ENCODE data around the gene PLLP.

Gene PLLP

DNA sequence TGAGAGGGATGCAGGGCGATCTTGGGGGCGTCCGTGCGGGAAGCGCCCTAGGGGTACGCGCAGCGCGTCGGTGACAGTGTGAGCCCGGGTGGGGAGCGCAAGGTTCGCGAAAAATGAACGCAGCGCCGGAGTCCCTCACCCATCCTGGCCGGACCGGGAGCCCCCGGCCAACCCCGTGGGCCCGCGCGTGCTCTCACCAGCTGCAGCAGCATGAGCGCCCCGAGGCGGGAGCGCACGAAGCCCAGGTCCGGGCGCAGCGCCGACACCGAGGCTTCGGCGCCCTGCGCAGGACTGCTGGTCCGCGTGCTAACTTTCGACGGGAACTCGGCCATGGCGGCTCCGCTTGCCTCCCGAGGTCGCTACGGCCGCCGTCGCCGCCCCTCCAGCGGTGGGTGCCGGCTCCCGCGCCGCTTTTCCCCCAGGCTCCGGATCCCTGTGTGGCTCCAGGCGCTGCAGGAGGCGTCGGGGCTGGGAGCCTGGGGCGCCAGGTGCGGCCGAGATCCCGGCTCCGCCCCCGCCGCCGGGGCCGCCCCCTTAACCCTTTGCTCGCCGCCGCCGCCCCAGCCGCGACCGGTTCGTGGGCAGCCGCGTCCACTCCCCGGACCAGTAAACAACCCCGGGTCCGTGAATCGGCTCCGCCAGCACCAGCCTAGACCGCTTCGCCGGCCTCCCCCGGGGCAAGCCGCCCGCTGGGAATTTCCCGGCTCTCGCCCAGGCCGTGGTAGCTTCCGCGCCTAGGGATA, at the start of gene PLLP:
PLLP (minus strand) TSS at position 464 of the 743 bp plus-strand sequence; CDS start at position 332, 132 bp downstream.
- H3K4me1 ChIP-seq (ENCODE audit: control insufficient read depth in 1 of 2, insufficient read depth in 2 of 2, low read length in 2 of 2): peaks cover 0 to 16% of the 10 kb centered on the region in 2 donors
- H3K27ac ChIP-seq (ENCODE audit: low read length): no peak within 1 kb of the TSS
- H3K36me3 ChIP-seq (ENCODE audit: control insufficient read depth in 1 of 2, insufficient read depth in 2 of 2, low read length in 2 of 2): no peaks in the 10 kb centered on the region
- H3K4me3 ChIP-seq (ENCODE audit: low read depth in 1 of 2, low read length in 2 of 2): peak within 1 kb of the TSS; percentile 50 to 70
- H3K9me3 ChIP-seq (ENCODE audit: control insufficient read depth in 1 of 2, low read length in 2 of 2): no peaks in the 10 kb centered on the region
- no peaks in the 10 kb centered on the region for H3K27me3 ChIP-seq (ENCODE audit: low read depth, low read length)

GRCh38 chr16:57333402-57333801, 48.9 kb upstream of the PLLP start:
- H3K36me3 ChIP-seq (ENCODE audit: control insufficient read depth in 1 of 2, insufficient read depth in 2 of 2, low read length in 2 of 2): no peaks in the 10 kb centered on the region
- no peaks in the 10 kb centered on the region for H3K9me3 ChIP-seq (ENCODE audit: control insufficient read depth in 1 of 2, low read length in 2 of 2)
- no peak overlapping the region for H3K4me3 ChIP-seq (ENCODE audit: low read depth in 1 of 2, low read length in 2 of 2)
- H3K4me1 ChIP-seq (ENCODE audit: control insufficient read depth in 1 of 2, insufficient read depth in 2 of 2, low read length in 2 of 2): no peaks in the 10 kb centered on the region
- no peak overlapping the region for H3K27ac ChIP-seq (ENCODE audit: low read length)
- H3K27me3 ChIP-seq (ENCODE audit: low read depth, low read length): no peaks in the 10 kb centered on the region

GRCh38 chr16:57331355-57331754, 46.9 kb upstream of the PLLP start:
- no peak overlapping the region for H3K4me3 ChIP-seq (ENCODE audit: low read depth in 1 of 2, low read length in 2 of 2)
- H3K4me1 ChIP-seq (ENCODE audit: control insufficient read depth in 1 of 2, insufficient read depth in 2 of 2, low read length in 2 of 2): no peaks in the 10 kb centered on the region
- no peaks in the 10 kb centered on the region for H3K27me3 ChIP-seq (ENCODE audit: low read depth, low read length)
- H3K9me3 ChIP-seq (ENCODE audit: control insufficient read depth in 1 of 2, low read length in 2 of 2): peaks cover 0 to 1% of the 10 kb centered on the region in 2 donors
- H3K36me3 ChIP-seq (ENCODE audit: control insufficient read depth in 1 of 2, insufficient read depth in 2 of 2, low read length in 2 of 2): no peaks in the 10 kb centered on the region
- no peak overlapping the region for H3K27ac ChIP-seq (ENCODE audit: low read length)

- no peaks in the 10 kb centered on the region for H3K27me3 ChIP-seq (ENCODE audit: low read depth, low read length)
- no peaks in the 10 kb centered on the region for H3K4me1 ChIP-seq (ENCODE audit: control insufficient read depth in 1 of 2, insufficient read depth in 2 of 2, low read length in 2 of 2)
- H3K36me3 ChIP-seq (ENCODE audit: control insufficient read depth in 1 of 2, insufficient read depth in 2 of 2, low read length in 2 of 2): no peaks in the 10 kb centered on the region
- no peak overlapping the region for H3K4me3 ChIP-seq (ENCODE audit: low read depth in 1 of 2, low read length in 2 of 2)
- H3K27ac ChIP-seq (ENCODE audit: low read length): no peak overlapping the region
- peaks cover 0 to 4% of the 10 kb centered on the region in 2 donors for H3K9me3 ChIP-seq (ENCODE audit: control insufficient read depth in 1 of 2, low read length in 2 of 2)
These were observed 45.4 kb upstream of the PLLP start for GRCh38 chr16:57329718-57330327.

GRCh38 chr16:57325458-57325857, 41.0 kb upstream of the PLLP start:
- Histone ChIP-seq H3K4me3 (ENCODE audit: low read depth in 1 of 2, low read length in 2 of 2) (no peak overlapping the region), H3K9me3 (ENCODE audit: control insufficient read depth in 1 of 2, low read length in 2 of 2) (peaks cover 0 to 4% of the 10 kb centered on the region in 2 donors)

GRCh38 chr16:57324749-57325148, 40.3 kb upstream of the PLLP start:
- peaks cover 0 to 4% of the 10 kb centered on the region in 2 donors for H3K9me3 ChIP-seq (ENCODE audit: control insufficient read depth in 1 of 2, low read length in 2 of 2)
- no peaks in the 10 kb centered on the region for H3K27me3 ChIP-seq (ENCODE audit: low read depth, low read length)
- H3K36me3 ChIP-seq (ENCODE audit: control insufficient read depth in 1 of 2, insufficient read depth in 2 of 2, low read length in 2 of 2): no peaks in the 10 kb centered on the region
- no peak overlapping the region for H3K27ac ChIP-seq (ENCODE audit: low read length)
- H3K4me3 ChIP-seq (ENCODE audit: low read depth in 1 of 2, low read length in 2 of 2): no peak overlapping the region
- H3K4me1 ChIP-seq (ENCODE audit: control insufficient read depth in 1 of 2, insufficient read depth in 2 of 2, low read length in 2 of 2): no peaks in the 10 kb centered on the region

More at GRCh38 chr16:57325458-57325857, 41.0 kb upstream of the PLLP start:
- Histone ChIP-seq H3K36me3 (ENCODE audit: control insufficient read depth in 1 of 2, insufficient read depth in 2 of 2, low read length in 2 of 2) (no peaks in the 10 kb centered on the region), H3K4me1 (ENCODE audit: control insufficient read depth in 1 of 2, insufficient read depth in 2 of 2, low read length in 2 of 2) (no peaks in the 10 kb centered on the region), H3K27ac (ENCODE audit: low read length) (no peak overlapping the region), H3K27me3 (ENCODE audit: low read depth, low read length) (no peaks in the 10 kb centered on the region)

- H3K27ac ChIP-seq (ENCODE audit: low read length): no peak overlapping the region
- H3K4me3 ChIP-seq (ENCODE audit: low read depth in 1 of 2, low read length in 2 of 2): no peak overlapping the region
- H3K27me3 ChIP-seq (ENCODE audit: low read depth, low read length): no peaks in the 10 kb centered on the region
- H3K36me3 ChIP-seq (ENCODE audit: control insufficient read depth in 1 of 2, insufficient read depth in 2 of 2, low read length in 2 of 2): no peaks in the 10 kb centered on the region
- H3K9me3 ChIP-seq (ENCODE audit: control insufficient read depth in 1 of 2, low read length in 2 of 2): no peaks in the 10 kb centered on the region
- peaks cover 6 to 14% of the 10 kb centered on the region in 2 donors for H3K4me1 ChIP-seq (ENCODE audit: control insufficient read depth in 1 of 2, insufficient read depth in 2 of 2, low read length in 2 of 2)
These were observed 35.2 kb upstream of the PLLP start for GRCh38 chr16:57319646-57320045.

- Histone ChIP-seq H3K27me3 (ENCODE audit: low read depth, low read length) (no peaks in the 10 kb centered on the region), H3K4me1 (ENCODE audit: control insufficient read depth in 1 of 2, insufficient read depth in 2 of 2, low read length in 2 of 2) (peaks cover 6 to 14% of the 10 kb centered on the region in 2 donors), H3K9me3 (ENCODE audit: control insufficient read depth in 1 of 2, low read length in 2 of 2) (no peaks in the 10 kb centered on the region), H3K27ac (ENCODE audit: low read length) (no peak overlapping the region), H3K4me3 (ENCODE audit: low read depth in 1 of 2, low read length in 2 of 2) (no peak overlapping the region), H3K36me3 (ENCODE audit: control insufficient read depth in 1 of 2, insufficient read depth in 2 of 2, low read length in 2 of 2) (no peaks in the 10 kb centered on the region)
These were observed 33.9 kb upstream of the PLLP start for GRCh38 chr16:57318240-57318970.

GRCh38 chr16:57316390-57317017, 32.0 kb upstream of the PLLP start:
- H3K4me1 ChIP-seq (ENCODE audit: control insufficient read depth in 1 of 2, insufficient read depth in 2 of 2, low read length in 2 of 2): peaks cover 6 to 14% of the 10 kb centered on the region in 2 donors
- H3K27ac ChIP-seq (ENCODE audit: low read length): no peak overlapping the region
- H3K27me3 ChIP-seq (ENCODE audit: low read depth, low read length): no peaks in the 10 kb centered on the region
- no peaks in the 10 kb centered on the region for H3K9me3 ChIP-seq (ENCODE audit: control insufficient read depth in 1 of 2, low read length in 2 of 2)
- H3K4me3 ChIP-seq (ENCODE audit: low read depth in 1 of 2, low read length in 2 of 2): no peak overlapping the region
- no peaks in the 10 kb centered on the region for H3K36me3 ChIP-seq (ENCODE audit: control insufficient read depth in 1 of 2, insufficient read depth in 2 of 2, low read length in 2 of 2)

- no peak overlapping the region for H3K4me3 ChIP-seq (ENCODE audit: low read depth in 1 of 2, low read length in 2 of 2)
These were observed 30.9 kb upstream of the PLLP start for GRCh38 chr16:57315416-57315815.

More at GRCh38 chr16:57315416-57315815, 30.9 kb upstream of the PLLP start:
- H3K27ac ChIP-seq (ENCODE audit: low read length): no peak overlapping the region
- no peaks in the 10 kb centered on the region for H3K36me3 ChIP-seq (ENCODE audit: control insufficient read depth in 1 of 2, insufficient read depth in 2 of 2, low read length in 2 of 2)
- no peaks in the 10 kb centered on the region for H3K9me3 ChIP-seq (ENCODE audit: control insufficient read depth in 1 of 2, low read length in 2 of 2)
- H3K27me3 ChIP-seq (ENCODE audit: low read depth, low read length): no peaks in the 10 kb centered on the region
- H3K4me1 ChIP-seq (ENCODE audit: control insufficient read depth in 1 of 2, insufficient read depth in 2 of 2, low read length in 2 of 2): peaks cover 6 to 14% of the 10 kb centered on the region in 2 donors
